CD1c-positive myeloid dendritic cell (primary cell): ENCODE data around the gene RNF145.
"Not testable (repeated sequence)": the region's sequence is repeated elsewhere in the genome, so short reads cannot be mapped to it uniquely, and the experiment has no call there.

Experiments
- DNase-seq: peaks from one replicate; pipeline ENCODE4 v3.0.0-alpha.2; 2016; ENCODE audit errors: extremely low spot score

The RNF145 gene, protein sequence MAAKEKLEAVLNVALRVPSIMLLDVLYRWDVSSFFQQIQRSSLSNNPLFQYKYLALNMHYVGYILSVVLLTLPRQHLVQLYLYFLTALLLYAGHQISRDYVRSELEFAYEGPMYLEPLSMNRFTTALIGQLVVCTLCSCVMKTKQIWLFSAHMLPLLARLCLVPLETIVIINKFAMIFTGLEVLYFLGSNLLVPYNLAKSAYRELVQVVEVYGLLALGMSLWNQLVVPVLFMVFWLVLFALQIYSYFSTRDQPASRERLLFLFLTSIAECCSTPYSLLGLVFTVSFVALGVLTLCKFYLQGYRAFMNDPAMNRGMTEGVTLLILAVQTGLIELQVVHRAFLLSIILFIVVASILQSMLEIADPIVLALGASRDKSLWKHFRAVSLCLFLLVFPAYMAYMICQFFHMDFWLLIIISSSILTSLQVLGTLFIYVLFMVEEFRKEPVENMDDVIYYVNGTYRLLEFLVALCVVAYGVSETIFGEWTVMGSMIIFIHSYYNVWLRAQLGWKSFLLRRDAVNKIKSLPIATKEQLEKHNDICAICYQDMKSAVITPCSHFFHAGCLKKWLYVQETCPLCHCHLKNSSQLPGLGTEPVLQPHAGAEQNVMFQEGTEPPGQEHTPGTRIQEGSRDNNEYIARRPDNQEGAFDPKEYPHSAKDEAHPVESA

DNA sequence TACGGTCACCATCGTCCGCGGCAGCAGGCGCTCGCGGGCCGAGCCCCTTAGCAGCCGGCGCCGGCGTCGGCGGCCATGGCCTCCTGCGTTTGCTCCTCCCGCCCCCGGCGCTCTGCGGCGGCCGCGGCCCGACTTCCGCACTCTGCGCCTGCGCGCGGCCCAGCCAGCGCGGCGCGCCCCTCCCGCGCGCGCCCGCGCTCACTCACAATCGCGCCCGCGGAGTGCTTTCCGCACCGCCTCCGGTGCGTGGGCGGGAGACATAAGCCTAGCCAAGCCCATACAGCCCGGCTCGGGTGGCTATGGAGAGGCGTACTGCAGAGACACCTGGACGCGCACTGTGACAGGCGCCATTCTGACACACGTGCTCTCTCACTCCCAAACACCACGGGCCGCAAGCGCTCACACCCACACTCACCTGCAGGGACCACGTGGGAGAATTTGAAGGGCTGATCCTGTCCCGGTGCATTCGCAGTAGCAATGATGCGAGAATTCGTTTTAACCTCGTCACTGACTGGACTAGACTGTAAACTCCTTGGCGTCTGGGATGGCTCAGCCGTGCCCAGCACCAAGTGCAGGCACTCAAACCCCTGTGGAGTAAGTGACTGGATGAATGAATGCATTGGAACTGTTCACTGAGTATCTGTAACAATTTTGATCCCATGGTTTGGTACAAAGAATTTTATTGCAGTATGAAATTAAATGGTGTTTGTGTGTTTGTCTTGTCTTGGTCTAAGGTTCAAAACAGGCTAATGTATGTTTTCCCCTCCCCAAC, at the start of gene RNF145:
Gene RNF145 (minus strand): TSS at position 116 of the 772 bp plus-strand sequence. CDS start 5,936 bp downstream, outside the sequence.
- peak; percentile 97 for DNase-seq

DNA sequence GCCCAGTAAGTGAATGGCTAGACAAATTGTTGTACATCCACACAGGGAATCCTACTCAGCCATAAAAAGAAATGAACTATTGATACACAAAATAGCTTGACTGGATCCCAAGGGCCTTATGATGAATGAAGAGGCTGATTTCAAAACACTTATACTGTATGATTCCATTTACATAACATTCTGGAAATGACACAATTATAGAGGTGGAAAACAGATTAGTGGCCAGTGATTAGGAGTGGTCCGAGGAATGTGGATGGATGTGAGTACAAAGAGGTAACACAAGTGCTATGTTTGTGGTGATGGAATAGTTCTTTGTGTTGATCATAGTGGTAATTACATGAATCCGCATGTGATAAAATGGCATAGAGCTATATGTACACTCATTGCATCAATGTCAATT, 49.0 kb upstream of the RNF145 start:
- no peak for DNase-seq

DNA sequence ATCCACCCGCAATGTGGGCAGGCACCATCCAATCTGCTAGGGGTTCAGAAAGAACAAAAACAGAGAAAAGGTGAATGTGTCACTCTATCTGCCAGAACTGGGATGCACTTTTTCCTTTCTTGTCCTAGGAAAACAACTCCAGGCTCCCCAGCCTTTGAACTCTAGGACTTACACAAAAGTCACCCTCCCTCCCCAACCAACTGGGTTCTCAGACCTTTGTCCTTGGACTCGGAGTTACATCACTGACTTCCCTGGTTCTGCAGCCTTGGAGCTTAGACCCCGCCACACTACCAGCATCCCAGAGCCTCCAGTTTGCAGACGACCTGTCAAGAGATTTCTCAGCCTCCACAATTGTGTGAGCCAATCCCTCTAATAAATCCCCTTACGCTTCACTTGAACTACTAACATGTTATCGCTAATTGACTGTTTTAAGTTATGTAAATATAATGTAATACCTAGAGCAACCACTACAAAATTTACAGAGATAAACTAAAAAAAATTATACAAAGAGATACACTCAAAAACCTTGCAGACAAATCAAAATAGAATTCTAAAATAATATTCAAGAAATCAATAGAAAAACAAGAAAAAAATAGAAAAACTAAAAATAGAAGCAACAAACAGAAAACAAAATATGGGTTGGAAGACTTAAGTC, 48.4 kb upstream of the RNF145 start:
- DNase-seq: no peak

DNA sequence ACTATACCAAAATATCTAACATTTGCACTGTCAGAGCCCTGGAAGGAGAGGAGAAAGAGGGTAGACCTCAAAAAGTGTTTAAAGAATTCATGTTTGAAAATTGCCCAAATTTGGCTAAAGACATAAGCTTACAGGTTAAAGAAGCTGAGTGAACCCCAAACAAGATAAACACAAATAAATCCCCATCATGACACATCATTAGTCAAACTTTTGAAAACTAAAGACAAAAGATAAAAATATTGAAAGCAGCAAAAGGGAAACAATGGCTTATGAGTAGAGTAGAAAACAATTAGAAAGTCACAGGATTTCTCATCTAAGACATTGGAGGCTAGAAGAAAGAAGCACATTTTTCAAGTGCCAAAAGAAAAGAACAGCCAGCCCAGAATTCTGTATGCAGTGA, 47.7 kb upstream of the RNF145 start:
- no peak for DNase-seq

DNA sequence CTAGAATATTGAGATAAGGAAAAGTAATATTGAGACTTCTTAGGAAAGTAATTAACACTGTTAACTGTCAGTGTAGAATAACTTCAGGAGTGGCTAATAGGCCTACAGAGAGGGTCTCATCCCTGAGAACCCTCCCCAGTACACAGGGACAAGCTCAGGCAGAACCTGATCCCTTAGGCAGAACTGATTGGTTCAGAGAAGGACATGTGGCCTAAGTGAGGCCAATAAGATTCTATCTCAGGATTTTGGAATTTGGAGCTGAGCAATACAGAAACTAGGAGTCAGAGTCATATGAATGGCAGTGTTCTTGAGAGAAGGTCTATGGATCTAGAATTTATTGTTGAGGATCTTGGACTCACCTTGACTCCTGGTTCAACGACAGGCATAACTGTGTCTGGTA, 42.8 kb upstream of the RNF145 start:
- DNase-seq: no peak

DNA sequence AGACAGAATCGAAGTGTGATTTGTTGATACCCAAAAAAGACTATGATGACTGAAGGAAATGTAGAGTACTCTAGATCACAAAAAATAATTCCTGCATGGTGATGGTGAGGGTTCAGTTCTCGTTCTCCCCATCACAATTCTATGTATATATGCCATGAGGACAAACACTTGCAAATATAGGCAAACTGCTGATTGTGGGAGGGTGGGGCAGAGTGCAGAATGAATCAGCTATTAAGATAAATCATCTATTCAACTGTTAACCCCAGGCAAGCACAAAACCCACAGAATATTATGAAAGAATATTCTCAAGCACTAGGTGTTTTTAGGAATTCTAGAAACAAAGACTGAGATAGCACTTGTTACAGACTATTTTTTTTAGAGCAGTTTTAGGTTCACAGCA, 39.8 kb upstream of the RNF145 start:
- no peak for DNase-seq

DNA sequence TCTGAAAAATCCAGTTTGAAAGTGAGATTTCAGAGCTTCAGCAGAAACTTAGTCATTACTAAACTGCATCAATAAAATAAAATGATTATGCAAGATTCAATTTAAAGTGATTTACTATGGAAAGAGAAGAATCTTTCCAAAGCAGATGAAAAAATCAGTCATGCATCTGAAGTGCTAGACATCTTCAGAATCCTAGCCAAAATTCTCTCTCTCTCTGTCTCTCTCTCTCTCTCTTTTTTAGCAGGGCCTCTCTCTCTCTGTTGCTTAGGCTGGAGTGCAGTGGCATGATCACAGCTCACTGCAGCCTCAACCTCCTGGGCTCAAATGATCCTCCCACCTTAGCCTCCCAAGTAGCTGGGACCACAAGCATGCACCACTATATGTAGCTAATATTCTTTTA, 35.5 kb upstream of the RNF145 start:
- no peak for DNase-seq

DNA sequence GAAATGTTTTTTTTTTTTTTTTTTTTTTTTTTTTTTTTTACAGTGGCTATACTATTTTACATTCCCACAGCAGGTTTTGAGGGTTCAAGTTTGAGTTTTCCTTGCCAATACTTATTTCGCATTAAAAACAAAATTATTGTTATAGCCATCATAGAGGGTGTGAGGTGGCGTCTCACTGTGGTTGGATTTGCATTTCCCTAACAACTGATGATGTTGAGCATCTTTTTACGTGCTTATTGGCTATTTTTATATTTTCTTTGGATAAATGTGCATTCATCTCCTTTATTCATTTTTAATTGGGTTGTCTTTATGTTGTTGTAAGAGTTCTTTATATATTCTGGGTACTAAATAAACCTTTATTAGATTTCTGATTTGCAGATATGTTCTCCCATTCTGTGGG, 34.8 kb upstream of the RNF145 start:
- no peak for DNase-seq

DNA sequence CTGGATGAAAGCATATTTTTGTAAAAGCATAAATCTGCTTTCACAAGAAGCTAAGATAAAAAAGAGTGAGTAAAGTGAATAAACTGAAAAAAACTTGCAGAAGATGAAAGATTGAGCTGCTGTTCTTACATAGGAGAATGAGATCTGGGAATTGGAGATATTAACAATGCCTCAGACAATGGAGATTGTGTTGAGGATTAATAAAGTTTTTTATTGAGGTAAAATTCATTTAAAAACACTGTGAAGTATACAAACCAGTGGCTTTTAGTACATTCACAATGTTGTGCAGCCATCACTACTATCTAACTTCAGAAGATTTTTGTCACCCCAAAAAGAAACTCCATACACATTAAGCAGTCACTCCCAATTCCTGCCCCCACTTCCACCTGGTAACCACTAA, 34.0 kb upstream of the RNF145 start:
- DNase-seq: no peak

DNA sequence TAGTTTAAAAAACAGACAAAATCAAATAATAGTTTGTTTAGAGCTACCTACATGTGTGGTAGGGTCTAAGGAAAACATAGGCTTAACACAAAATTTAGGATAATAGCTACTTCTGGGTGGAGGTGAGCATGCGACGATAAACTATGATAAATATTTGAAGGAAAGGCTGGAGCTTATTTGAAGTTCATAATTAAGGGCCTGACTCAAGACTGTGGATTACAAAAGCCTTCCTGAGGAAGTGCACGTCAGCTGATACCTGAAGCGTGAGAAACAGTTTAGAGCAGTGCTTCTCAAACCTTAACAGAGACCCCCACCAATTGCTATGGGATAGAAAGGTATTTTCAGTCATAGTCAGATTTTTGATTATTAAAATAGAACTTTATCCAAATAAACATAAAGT, 33.3 kb upstream of the RNF145 start:
- no peak for DNase-seq

DNA sequence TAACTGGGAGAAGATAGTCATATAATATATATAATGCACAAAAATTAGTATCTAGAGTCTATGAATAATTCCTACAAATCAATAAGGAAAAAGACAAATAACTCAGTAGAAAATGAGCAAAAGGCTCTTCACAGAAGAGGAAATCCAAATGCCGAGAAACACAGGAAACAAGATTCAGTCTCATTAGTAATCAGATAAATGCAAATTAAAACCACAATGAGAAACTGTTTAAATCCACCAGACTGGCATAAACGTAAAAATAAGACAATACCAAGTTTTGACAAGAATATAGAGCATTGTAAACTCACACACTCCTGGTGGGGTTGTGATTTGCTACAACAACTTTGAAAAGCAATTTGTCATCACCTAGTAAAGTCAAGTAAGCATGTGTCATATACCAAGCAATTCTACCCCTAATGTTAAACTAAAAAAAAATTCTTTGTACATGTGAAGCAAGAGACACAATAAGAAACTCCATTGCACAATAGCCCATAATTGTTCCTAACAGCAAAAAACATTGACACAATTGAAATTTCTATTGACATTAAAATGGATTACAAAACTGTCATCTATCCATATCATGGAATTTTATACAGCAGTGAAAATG, 32.7 kb upstream of the RNF145 start:
- no peak for DNase-seq

DNA sequence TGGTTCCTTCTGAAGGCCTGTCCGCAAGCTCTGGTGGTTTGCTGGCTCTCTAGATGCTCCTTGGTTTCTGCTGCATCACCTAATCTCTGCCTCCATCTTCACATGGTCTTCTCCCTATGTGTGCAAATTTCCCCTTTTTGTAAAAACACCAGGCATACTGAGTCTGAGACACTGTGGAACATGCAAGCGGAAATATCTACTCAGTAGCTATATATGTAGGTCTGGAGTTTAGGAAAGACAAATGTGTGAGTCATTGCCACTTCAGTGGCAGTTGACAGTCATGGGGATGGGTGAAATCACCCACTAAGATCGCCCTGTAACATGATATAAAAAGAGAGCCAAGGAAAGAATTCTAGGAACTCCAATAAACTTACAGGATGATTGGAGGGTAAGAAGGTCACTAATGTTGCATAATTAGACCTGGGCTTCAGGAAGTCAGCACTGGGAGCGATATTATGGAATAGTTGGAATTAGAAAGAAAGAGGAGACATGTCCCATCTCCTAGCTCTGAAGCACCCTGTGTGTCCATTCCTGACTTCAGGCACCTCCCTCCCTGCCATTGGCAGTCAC, 31.0 kb upstream of the RNF145 start:
- peak; percentile 10 for DNase-seq

DNA sequence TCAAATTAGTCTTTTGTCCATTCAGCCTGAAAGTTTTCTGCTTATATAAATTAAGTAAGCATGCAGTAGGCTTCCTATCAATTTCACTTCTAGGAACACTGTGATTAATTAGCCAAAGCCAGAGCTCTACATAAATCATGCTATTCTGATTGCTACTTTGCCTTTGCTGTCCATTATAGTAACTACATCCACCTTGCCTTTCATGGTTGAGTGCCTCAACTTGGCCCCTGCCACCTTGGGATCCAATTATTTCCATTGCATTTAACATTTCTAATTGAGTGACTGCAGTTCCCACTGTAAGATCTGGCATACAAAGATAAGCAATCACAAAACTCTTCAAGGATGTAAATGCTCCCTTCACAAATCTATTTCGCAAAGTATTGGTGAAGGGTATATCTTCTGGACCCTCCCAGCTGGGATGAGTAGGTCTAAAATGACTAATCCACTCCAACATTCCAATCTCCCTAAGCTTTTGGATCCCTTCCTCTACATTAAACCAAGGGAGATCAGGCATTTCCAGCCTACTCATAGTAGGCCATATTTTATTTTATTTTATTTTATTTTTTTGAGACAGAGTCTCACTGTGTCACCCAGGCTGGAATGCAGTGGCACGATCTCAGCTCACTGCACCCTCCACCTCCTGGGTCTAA, 26.6 kb upstream of the RNF145 start:
- DNase-seq: not testable (repeated sequence)

DNA sequence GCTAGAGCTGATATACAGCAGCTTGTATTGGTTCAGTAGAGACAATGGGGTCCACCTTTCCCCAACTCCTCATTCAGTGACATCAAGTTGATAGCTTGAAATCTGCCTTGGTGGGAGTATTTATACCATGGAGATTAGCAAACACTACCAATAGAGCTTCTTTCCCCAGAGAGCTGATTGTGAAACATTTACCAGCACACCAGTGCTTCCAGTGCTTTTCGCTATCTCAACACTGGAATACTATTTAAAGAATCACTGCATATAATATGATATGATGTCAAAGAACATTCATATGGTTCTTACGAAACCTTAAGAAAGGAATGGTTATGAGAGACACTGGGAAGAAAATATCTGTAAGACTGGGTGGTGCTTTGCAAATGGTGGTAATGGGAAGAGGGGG, 21.8 kb upstream of the RNF145 start:
- no peak for DNase-seq

DNA sequence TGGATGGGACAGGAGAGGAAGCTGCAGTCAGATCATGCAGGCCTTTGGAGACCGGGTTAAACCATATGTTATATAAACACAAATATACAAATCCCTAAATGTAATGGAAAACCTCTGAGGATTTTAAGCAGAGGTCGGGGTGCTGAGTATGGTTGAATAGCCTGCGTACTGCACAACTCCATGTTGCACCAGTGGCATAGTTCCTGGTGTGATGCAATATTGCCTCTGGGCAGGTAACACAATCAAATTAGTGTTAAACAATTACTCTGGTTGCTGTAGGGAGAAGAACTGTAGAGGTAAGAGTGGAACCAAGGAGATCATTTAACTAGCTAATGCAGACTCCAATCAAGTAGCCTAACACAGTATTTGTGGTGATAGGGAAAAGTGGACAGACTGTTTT, 21.3 kb upstream of the RNF145 start:
- no peak for DNase-seq

DNA sequence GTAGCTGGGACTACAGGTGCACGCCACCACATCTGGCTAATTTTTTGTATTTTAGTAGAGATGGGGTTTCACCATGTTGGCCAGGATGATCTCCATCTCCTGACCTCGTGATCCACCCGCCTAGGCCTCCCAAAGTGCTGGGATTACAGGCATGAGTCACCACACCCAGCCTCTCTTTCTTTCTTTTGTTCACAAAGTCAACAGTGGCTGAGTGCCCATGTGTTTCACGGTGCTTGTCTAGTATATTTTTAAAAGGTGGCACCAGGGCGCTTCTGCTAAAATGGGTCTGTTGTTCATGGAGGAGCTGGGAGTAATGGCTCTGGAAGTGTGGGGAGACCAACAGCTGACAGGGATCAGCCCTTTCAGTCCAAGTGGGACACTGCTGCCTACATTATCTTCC, 18.7 kb upstream of the RNF145 start:
- DNase-seq: not testable (repeated sequence)

DNA sequence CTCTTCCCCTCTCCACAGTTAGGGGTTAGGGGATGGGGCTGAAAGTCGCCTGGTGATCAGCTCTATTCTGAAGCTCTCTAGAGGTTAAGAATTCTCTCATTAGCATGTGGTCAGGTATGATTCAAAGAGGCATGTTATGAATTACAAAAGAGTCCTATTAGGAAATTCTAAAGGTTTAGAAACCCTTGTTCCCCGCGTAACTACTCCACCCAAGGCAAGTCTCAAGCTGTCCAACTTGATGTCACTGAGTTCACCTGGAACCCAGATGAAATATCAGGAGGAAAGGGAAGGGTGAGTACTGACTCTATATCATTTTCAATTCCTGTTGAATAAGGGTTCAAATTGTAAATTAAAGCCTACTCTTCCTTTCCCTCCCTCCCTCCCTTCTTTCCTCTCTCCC, 18.1 kb upstream of the RNF145 start:
- DNase-seq: no peak

DNA sequence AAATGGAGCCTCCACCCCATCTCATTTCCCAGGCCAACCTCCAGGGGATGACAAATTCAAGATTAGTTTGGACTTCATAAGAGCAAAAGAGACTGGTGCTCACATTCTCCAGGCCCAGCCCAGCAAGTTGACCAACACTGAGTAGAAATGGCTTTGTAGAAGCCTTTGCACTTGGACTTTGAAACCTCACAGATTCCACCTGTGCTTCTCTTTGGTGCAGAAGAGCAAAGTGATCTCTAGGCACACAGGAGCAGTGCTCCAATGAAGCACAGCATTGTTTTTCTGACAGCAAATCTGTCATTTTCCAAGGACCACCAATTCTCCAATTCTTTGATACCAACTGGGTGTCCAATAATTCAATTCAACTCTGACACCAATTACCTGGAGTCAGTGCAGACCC, 17.1 kb upstream of the RNF145 start:
- DNase-seq: no peak

DNA sequence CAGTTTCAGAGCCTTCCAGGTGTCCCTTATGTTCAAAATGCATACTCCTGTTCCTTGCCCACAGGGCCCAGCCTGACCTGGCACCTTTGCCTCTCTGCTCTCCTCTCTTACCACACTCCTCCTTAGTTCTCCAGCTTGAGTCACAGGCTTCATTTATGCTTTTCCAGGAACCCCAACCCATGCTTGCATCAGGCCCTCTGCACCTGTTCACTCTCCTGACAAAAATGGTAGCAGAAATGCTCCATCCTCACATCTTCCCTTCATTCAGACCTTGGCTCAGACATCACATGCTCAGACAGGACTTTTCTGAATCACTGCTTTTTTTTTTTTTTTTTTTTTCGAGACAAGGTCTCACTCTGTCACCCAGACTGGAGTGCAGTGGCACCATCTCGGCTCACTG, 15.1 kb upstream of the RNF145 start:
- no peak for DNase-seq

DNA sequence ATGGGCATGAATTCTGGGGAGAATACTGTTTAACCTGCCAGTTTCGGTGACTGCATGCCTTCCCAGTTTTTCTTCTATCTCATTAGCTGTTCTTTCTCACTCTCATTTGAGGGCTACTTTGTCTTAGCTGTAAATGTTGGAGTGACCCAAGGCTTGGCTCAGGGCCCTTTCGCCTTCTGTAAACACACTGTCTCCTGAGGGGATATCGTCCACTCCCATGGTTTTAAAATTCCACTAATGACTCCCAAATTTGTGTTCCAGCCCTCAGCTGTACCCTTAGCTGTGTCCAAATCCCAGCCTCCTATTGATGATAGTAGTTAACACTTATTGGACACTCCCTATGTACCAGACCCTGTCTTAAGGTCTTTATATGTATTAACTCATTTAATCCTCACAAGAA, 14.1 kb upstream of the RNF145 start:
- no peak for DNase-seq

DNA sequence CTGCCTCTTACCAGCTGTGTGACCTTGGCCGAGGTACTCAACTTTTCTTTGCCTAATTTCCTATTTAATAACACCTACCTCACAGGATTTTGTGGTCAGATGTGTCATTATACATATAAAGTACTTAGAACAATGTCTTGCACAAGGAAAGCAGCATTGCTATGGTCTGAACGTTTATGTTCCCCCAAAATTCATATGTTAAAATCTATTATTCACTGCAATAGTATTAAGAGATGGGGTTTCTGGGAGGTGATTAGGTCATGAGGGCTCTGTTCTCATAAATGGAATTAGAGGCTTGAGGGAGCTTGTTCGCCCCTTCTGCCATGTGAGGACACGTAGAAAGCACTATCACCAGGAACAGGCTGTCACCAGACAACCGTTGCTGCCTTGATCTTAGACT, 10.9 kb upstream of the RNF145 start:
- no peak for DNase-seq
